SK-N-MC (cell line): Measurements from ENCODE around the gene CYB5R4.

ENCODE experiments used
- EZH2 ChIP-seq: fragments of 200-600 bp; sonication (generic); IDR thresholded peaks from one replicate; pipeline ENCODE4 v1.6.1; 2017; ENCODE audit warnings: antibody characterized with exemption
- POLR2AphosphoS5 ChIP-seq: IDR thresholded peaks from 2 replicates; pipeline ENCODE4 v1.6.1; 2012; ENCODE audit warnings: mild to moderate bottlenecking, low read depth, low read length, borderline replicate concordance

GRCh38 chr6:83853178-83854000, 6.1 kb upstream of the CYB5R4 start, which contains the start of gene RIPPLY2:
- TF ChIP-seq EZH2 (no peak), POLR2AphosphoS5 (no peak)
